Measurements from ENCODE around the gene KCNT1. TPM values are rescaled to one million over a fixed set of nuclear protein-coding genes. Genes with fewer than 3 reads are reported as not detected.

The KCNT1 gene
- total RNA-seq, 1 experiment from 2014 or later: 0.17 TPM

DNA sequence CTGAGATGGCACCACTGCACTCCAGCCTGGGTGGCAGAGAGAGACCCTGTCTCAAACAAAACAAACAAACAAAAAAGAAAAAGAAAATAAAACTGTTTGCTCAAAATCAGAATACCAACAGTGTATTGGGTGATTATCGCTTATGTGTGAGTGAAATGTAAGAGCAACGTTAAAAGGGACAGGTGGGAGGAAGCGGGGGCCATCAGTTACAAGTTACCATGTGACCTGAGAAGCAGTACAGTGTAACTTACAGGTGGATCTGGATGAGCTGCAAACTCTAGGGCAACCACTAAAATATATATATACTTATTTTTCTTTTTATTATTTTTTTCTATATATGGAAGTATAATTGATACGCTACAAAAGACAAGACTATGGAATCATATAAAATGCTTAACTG is 93.4 kb downstream of the KCNT1 start:
- intact Hi-C loops (cut with micrococcal nuclease): no loop called here
- H3K36me3 ChIP-seq (ENCODE audit: control insufficient read depth in 1 of 2, insufficient read depth in 2 of 2, low read length in 2 of 2): no peaks in the 10 kb centered on the region
- ChIA-PET RAD21 (ENCODE audit: low non-redundant PET in 1 of 2, low total read pairs in 2 of 2, uncharacterized antibody in 2 of 2, unreplicated experiment in 2 of 2) (no interaction called here), CTCF (interaction anchor here (2.6 kb wide), 1 partner anchor 328 kb away, joined by 7 read pairs; no protein-coding TSS in a partner anchor), POLR2A (no interaction called here)
- H3K27ac ChIP-seq (ENCODE audit: low read depth, low read length): no peak overlapping the region
- no peaks in the 10 kb centered on the region for H3K9me3 ChIP-seq (ENCODE audit: control insufficient read depth in 1 of 2, insufficient read depth in 1 of 2, low read depth in 1 of 2, low read length in 2 of 2)
- H3K9me2 ChIP-seq (ENCODE audit: insufficient read depth): no peaks in the 10 kb centered on the region
- no peaks in the 10 kb centered on the region for H3K79me2 ChIP-seq (ENCODE audit: insufficient read depth, low read length)
- no peaks in the 10 kb centered on the region for H3K27me3 ChIP-seq (ENCODE audit: insufficient read depth, low read length)
- no peak overlapping the region for H3K9ac ChIP-seq (ENCODE audit: low read length)
- H4K20me1 ChIP-seq (ENCODE audit: insufficient read depth): no peaks in the 10 kb centered on the region
- H3K4me3 ChIP-seq (replicated peaks in 1 of 2; ENCODE audit: low read depth in 1 of 2, low read length in 2 of 2): no peak overlapping the region
- BruUV-seq (replicated peaks): no TSS peak
- H3K4me1 ChIP-seq (ENCODE audit: control insufficient read depth in 1 of 2, insufficient read depth in 2 of 2, low read length in 2 of 2): peaks cover 0 to 4% of the 10 kb centered on the region in 2 experiments; a peak in 1 of 4 replicates
- no peak overlapping the region for H3K4me2 ChIP-seq (ENCODE audit: low read length)
- TF ChIP-seq, protein P1, sequence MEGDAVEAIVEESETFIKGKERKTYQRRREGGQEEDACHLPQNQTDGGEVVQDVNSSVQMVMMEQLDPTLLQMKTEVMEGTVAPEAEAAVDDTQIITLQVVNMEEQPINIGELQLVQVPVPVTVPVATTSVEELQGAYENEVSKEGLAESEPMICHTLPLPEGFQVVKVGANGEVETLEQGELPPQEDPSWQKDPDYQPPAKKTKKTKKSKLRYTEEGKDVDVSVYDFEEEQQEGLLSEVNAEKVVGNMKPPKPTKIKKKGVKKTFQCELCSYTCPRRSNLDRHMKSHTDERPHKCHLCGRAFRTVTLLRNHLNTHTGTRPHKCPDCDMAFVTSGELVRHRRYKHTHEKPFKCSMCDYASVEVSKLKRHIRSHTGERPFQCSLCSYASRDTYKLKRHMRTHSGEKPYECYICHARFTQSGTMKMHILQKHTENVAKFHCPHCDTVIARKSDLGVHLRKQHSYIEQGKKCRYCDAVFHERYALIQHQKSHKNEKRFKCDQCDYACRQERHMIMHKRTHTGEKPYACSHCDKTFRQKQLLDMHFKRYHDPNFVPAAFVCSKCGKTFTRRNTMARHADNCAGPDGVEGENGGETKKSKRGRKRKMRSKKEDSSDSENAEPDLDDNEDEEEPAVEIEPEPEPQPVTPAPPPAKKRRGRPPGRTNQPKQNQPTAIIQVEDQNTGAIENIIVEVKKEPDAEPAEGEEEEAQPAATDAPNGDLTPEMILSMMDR (IDR thresholded peaks at IDR 0.05 in 2 of 3, conservative IDR thresholded peaks at IDR 0.05 in 1 of 3; ENCODE audit: borderline replicate concordance in 1 of 3, insufficient read depth in 1 of 3, low read depth in 2 of 3, low read length in 2 of 3): no peak
- TF ChIP-seq ZFX (IDR thresholded peaks at IDR 0.05) (no peak), TCF7L2 (IDR thresholded peaks at IDR 0.05; ENCODE audit: borderline replicate concordance, extremely low read depth, insufficient read depth, insufficient read length) (no peak), CBX3 (IDR thresholded peaks at IDR 0.05; ENCODE audit: low read depth) (no peak), RAD21 (IDR thresholded peaks at IDR 0.05; ENCODE audit: low read depth) (no peak), EZH2 (IDR thresholded peaks at IDR 0.05) (no peak), ELF1 (IDR thresholded peaks at IDR 0.05; ENCODE audit: borderline replicate concordance, low read depth) (no peak), SP1 (IDR thresholded peaks at IDR 0.05; ENCODE audit: low read depth) (no peak), SIN3A (IDR thresholded peaks at IDR 0.05; ENCODE audit: low read depth) (no peak), YY1 (IDR thresholded peaks at IDR 0.05; ENCODE audit: extremely low read depth, insufficient replicate concordance, low read depth, low read length) (no peak), FOSL1 (IDR thresholded peaks at IDR 0.05; ENCODE audit: low read depth) (no peak), SRF (IDR thresholded peaks at IDR 0.05; ENCODE audit: low read depth) (no peak), CEBPB (IDR thresholded peaks at IDR 0.05; ENCODE audit: low read depth) (no peak), EGR1 (IDR thresholded peaks at IDR 0.05; ENCODE audit: low read depth) (no peak)
- TF ChIP-seq, protein P2, sequence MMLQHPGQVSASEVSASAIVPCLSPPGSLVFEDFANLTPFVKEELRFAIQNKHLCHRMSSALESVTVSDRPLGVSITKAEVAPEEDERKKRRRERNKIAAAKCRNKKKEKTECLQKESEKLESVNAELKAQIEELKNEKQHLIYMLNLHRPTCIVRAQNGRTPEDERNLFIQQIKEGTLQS (IDR thresholded peaks at IDR 0.05): no peak
- no peak for ATAC-seq
- DNase-seq (ENCODE audit: low read depth, low spot score): no peak
- no peak overlapping the region for H2AFZ ChIP-seq (ENCODE audit: low read depth, low read length, poor library complexity, severe bottlenecking)

All from HCT116 (cell line).